Measurements from ENCODE around the gene SPNS3.

SPNS3 gene

DNA sequence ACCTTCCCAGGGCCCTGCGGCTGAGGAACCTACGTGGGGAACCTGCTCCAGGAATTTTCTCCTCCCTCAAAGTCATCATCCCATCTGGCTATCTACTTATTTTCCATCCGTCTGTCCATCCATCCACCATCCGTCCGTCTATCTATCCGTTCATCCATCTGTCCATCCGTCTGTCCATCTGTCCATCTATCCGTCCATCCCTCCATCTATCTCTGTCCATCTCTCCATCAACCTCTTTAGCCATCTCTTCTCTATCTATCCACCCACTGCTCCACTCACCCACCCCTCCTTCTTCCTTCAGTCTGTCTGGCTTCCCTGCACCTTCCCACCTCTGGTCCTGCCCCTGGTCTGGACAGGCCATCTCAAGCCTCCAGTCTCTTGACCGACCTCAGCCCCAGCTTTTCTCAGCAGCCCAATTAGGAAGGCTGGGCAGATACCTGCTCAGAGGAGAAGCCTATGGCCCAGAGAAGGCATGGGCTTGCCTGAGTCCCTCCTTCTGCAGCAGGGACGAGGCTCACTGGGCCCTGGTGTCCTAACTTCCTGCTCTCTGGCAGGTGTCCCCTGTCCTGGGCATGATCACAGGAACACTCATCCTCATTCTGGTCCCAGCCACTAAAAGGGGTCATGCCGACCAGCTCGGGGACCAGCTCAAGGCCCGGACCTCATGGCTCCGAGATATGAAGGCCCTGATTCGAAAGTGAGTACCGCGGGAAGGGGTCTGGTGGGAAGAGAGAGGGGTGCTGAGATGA lies 98.4 kb downstream of the SPNS3 start:
- DNase-seq, result no peak

DNA sequence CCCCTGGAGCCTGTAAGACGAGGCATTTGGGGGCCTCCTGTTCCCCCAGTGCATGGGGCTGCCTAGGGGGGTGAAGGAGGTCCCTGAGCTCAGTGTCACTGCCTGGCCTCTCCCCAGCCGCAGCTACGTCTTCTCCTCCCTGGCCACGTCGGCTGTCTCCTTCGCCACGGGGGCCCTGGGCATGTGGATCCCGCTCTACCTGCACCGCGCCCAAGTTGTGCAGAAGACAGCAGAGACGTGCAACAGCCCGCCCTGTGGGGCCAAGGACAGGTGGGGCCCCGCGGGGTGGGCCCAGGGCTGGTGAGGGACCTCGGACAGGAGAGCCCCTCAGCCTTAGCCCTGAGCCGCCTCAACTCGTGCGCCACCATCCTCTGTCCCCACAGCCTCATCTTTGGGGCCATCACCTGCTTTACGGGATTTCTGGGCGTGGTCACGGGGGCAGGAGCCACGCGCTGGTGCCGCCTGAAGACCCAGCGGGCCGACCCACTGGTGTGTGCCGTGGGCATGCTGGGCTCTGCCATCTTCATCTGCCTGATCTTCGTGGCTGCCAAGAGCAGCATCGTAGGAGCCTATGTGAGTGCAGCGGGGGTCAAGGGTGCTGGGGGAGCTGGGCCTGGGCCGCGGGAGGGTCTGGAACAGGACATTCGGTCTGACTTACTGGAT lies 99.3 kb downstream of the SPNS3 start:
- no peak for DNase-seq

DNA sequence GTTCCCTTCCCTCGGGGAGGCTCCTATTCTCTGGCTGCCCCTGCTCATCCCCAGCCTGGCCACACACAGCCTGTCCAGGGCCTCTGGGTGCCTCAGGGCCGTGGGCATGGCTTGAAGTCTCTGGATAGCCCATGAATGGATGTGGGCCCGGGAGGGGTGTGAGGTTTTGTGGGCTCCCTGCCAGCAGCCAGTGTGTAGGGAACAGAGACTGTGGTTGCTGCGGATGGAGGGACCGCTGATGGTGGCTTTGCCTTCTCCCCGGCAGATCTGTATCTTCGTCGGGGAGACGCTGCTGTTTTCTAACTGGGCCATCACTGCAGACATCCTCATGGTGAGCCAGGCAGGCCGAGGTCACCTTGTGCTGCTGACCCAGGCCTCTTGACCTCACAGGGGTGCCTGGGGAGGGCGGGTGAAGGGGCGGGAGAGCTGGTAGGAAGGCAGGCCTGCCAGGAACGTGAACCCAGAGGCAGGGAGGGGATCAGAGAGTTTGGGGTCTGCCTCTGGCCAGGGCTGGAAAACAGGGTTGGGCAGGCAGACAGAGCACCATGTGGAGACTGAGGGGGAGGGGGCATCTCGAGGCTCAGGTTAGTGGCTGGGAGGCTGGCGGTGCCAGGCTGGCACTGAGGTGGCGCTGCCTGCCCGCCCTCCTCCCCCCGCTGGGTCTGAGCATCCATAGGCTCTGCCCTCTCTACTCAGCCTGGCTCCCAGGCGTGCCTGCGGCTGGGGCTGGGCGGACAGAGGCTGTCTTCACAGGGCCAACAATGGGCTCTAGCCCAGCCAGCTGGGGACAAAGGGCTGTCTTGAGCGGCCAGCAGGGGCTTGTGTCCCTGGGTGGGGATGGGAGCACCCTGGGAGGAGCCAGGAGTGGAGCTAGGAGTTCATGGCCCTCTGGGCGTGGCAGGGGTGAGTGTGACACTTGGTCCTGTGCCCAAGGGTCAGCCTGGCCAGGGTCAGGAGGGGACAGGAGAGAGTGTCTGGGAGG lies 100.1 kb downstream of the SPNS3 start:
- DNase-seq, result no peak

DNA sequence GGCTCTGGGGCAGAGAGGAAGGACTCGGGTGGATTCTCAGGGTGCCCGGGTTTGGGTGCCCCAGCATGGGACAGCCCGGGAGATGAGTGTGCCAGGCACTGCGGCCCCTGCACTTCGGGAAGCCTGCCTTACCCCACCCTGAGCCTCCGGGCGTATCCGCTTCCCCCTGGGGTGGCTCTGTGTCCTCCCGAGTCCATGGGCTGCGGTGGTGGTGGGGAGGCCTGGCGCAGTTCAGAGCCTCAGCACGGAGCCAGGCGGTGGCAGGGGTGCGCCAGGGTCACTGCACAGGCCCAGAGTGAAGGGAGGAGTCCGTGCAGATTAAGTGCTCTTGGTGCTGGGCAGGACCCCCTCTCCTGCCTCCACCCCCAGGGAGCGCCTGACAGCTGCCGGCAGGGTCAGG lies 100.8 kb downstream of the SPNS3 start:
- no peak for DNase-seq

DNA sequence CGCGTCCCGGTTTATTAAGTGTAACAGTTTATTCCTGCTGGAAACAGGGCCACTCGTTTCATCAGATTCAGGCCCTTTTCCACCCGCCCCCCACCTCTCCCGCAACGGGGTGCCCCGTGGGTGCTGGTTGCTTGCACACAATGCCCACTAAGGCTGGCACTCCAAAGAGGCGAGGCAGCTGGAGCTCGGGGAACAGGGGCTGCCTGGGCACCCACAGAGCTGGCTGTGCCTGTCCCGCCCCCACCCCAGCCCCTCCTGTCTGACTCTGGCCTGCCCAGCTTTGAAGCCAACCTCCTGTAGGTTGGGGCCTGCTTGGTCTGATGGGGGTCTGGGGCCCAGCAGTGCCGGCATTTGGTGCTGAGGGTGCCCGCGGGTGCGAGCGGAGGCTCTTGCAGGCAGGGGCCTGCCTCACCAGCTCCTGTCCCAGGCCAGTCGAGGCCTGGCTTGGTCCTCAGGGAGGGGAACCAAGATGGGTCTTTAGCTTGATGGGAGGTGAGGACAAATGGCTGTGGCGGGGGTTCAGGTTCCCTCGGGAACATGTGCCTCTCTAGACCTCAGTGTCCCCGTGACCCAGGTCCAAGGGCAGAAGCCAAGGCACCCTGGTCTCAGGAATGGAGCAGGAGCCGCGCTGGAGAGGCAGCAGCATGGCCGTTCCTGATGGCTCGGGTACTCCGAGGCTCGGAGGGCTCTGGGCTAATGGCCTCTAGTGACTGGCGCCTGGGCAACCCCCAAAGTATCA lies 101.4 kb downstream of the SPNS3 start:
- no peak for DNase-seq

DNA sequence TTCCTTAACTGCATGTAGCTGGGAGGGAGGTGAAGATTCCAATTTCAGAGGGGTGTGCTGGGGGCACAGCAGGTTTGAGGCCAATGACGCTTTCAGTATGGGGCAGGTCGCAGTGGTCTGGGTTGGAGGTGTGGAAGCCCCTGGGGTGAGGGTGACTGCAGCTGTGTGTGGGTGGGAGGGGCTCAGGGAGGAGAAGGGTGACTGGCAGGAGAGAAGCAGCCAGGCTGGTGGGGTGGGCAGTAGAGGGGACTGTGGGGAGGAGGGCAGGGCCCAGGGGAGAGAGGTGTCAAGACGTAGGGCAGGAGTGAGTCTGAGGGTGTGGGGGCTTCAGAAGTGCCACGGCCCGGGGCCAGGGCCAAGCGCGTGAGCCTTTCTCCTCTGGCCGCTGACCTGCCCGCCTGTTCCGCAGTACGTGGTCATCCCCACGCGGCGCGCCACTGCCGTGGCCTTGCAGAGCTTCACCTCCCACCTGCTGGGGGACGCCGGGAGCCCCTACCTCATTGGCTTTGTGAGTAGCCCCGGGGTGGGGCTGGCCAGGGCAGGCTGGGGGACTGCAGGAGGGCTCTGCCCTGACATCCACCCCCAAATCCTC lies 102.0 kb downstream of the SPNS3 start:
- no peak for DNase-seq

DNA sequence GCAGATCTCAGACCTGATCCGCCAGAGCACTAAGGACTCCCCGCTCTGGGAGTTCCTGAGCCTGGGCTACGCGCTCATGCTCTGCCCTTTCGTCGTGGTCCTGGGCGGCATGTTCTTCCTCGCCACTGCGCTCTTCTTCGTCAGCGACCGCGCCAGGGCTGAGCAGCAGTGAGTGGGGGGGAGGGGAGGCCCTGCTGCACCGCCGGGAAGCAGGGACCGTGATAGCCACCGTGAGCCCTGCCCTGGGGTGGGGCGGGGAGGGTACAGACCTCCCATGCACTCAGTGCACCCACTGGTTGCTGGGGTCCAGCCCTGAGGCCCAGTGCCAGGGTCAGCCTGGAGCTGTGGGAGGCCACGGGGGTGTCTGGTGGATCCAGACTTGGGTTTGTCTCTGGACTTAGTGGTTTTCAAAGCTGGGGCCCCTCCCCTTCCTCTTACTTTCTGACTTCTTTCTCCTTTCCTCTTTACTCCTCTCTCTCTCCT lies 102.6 kb downstream of the SPNS3 start:
- DNase-seq, result no peak

DNA sequence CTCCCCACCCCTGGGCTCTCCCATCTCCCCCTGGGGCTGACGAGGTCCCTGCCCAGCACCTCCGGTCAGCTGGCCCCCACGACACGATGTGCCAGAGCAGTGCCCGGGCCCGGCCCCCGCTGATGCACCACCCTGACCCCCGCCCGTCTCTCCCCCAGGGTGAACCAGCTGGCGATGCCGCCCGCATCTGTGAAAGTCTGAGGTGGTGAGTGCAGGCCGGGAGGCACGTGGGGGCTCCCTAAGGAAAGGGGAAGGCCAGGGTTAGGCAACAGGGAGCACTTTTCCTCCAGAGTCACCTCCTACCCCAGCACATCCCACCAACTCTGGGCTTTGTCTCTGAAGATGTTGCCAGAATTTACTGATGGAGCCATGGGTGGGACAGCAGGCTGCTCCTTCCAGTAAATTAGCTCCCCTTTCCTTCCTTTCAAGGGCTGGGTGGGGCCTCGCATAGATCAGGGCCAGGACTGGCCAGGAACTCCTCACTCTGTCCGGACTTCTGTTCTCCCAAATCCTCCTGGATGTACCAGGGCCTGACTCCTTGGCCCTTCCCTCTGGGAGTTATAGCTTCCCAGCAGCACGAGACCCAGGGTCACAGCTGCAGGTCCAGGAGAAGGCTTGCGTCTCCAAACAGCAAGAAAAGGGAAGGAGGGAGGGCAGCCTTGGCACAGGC lies 103.1 kb downstream of the SPNS3 start:
- DNase-seq, result no peak
